ENCODE results near the gene OSBPL6. TPM values are rescaled to one million over a fixed set of nuclear protein-coding genes. Genes with fewer than 3 reads are reported as not detected.

OSBPL6 gene
- total and polyA plus RNA-seq, 9 of the 15 experiments (the other 6 are each of a cell fraction or from before 2014, with no cell fraction given) = 3.4 to 12.7 (median 9.3) TPM

GRCh38 chr2:178241844-178242551 lies 47.7 kb downstream of the OSBPL6 start (continued):
- no peak for TF ChIP-seq CC2D1A (IDR thresholded peaks at IDR 0.05)
- TF ChIP-seq ZNF589 (CRISPR knock-in tag; IDR thresholded peaks at IDR 0.05; ENCODE audit: low read depth) = 0 out of 2 replicates have a peak, but pooled peaks have one; percentile 32
- TF ChIP-seq ZNF79 (CRISPR knock-in tag; IDR thresholded peaks at IDR 0.05; ENCODE audit: low read depth) = no peak
- no peak for TF ChIP-seq MAX (CRISPR knock-in tag; IDR thresholded peaks at IDR 0.05)
- no peak for TF ChIP-seq KLF13 (tag; IDR thresholded peaks at IDR 0.05; ENCODE audit: borderline replicate concordance, low read depth)
- peak; percentile 53; the same call in 1 of the 2 replicates for TF ChIP-seq MAFK (IDR thresholded peaks at IDR 0.05; ENCODE audit: low read length)
- no peak for TF ChIP-seq MCM2 (IDR thresholded peaks at IDR 0.05; ENCODE audit: low read depth)
- no peak for TF ChIP-seq PREB (CRISPR knock-in tag; IDR thresholded peaks at IDR 0.05)
- no peak for TF ChIP-seq ZFP30 (CRISPR knock-in tag; IDR thresholded peaks at IDR 0.05; ENCODE audit: borderline replicate concordance)
- TF ChIP-seq SMAD4 (CRISPR knock-in tag; conservative IDR thresholded peaks at IDR 0.05) = peak; percentile 38; the same call in 1 of the 2 replicates
- no peak for TF ChIP-seq ZNF124 (CRISPR knock-in tag; IDR thresholded peaks at IDR 0.05)
- no peak for TF ChIP-seq GATAD2B (IDR thresholded peaks at IDR 0.05; ENCODE audit: borderline replicate concordance)
- no peak for TF ChIP-seq DEAF1 (CRISPR knock-in tag; IDR thresholded peaks at IDR 0.05)
- no peak for TF ChIP-seq BHLHE40 (IDR thresholded peaks at IDR 0.05; ENCODE audit: low read length)
- no peak for TF ChIP-seq ZNF354B (CRISPR knock-in tag; IDR thresholded peaks at IDR 0.05)
- no peak for TF ChIP-seq PCBP1 (IDR thresholded peaks at IDR 0.05; ENCODE audit: low read depth, low read length, poor library complexity, severe bottlenecking)
- no peak for TF ChIP-seq FOXP4 (CRISPR knock-in tag; IDR thresholded peaks at IDR 0.05; ENCODE audit: borderline replicate concordance)
- TF ChIP-seq SUPT5H (IDR thresholded peaks at IDR 0.05) = no peak
- TF ChIP-seq ILF3 (IDR thresholded peaks at IDR 0.05; ENCODE audit: borderline replicate concordance) = no peak
- TF ChIP-seq HNRNPL (IDR thresholded peaks at IDR 0.05; ENCODE audit: low read depth, low read length) = no peak
- TF ChIP-seq POLR2AphosphoS2 (IDR thresholded peaks at IDR 0.05; ENCODE audit: low read length) = no peak
- TF ChIP-seq BRF2 (IDR thresholded peaks at IDR 0.05; ENCODE audit: borderline replicate concordance, insufficient read depth, insufficient read length) = no peak
